ENCODE measurements around the gene ACAA2.

ACAA2 gene

DNA sequence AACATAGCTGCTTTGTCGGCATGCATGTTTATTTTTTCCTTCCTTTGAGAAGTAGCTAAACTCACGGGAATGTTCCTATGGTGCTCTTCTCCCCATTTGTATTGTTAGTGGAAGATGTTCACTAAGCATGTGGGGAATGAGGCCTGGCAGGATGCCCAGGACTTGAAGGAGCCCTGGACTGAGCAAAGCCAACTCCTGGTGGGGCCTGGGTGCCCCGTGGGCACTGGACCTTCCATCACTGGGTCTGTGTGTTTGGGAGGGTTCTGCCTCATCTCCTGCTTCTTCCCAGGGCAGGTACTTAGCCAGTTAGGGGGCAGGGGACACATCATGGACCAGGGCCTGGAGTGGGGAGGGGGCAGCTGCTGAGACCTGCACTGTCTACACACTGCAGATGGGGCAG lies 49.3 kb downstream of the ACAA2 start:
- no peak for DNase-seq (ENCODE audit: low read depth)

DNA sequence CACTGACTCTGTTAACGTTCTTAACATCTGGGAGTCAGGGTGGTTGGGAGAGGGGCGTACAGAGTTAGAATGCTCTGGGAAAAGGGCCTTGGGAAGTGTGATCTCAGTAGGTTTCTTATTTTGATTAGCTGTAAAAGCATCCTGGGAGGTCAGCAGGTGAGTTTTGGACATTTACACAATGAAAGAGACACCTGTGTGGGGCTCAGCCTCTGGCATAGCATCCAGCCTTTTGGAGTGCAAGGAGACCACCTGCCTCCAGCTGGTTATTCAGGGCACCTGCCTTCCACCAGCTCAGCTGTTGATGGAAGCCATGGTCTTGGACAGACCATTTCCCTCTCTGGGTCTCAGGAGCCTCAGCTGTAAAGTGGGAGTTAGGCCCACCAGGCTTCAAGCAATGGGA lies 49.7 kb downstream of the ACAA2 start:
- DNase-seq (ENCODE audit: low read depth): no peak

DNA sequence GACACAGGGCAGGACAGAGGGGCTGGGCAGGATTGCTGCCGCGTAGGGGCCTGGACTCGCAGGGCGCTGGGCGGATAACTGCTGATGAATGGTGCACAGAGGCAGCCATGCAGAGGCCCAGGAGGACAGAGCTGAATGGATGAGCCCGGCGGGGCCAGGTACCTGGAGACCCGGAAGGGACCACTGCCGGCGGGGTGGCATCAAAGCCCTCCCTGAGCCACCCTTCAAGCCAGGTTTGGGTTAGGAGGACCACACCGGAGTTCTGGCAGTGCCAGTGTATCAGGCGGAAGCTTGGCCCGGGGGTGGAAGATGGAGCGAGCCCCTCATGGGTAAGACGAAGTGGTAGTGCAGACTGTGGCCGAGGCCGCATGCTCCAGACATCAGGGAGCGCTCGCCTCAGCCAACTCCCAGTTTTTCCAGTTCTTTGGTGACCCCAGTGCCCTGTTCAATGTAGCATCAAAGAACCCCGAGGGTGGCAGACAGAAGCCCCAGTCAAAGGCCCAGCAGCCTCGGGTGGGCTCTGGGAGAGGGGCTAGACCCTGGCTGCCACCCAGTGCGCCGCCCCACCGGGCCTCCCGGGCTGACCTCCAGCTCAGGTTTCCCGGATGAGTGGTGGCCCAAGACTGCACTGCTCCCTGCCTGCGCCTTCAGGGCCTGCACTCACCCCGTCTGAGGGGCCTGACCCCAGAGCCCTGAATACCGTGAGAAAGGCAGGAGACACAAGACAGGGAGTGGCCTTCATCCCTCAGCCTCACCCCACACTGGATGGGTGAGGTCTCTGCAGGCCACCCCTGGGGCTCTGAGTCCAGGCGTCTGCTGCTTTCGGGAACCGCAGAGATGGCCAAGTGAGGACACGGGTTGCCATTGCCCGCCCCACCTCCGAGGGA lies 50.9 kb downstream of the ACAA2 start:
- no peak for DNase-seq (ENCODE audit: low read depth)

DNA sequence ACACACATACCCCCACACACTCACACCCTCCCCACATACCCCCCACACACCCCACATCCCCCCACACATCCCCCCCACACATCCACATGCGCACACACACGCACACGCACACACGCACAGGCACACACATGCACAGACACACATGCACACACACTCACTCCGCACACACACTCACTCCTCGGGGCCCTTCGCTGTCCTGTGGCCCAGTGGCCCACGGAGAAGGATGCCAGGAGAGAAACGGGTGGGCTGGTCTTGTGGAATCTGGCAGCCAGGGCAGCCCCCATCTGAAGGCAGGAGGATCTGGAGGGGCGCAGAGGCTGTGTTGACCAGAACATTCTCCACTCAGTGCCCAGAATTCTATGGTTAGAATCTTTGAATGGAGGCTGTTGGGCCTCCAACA lies 51.6 kb downstream of the ACAA2 start:
- DNase-seq (ENCODE audit: low read depth): no peak

DNA sequence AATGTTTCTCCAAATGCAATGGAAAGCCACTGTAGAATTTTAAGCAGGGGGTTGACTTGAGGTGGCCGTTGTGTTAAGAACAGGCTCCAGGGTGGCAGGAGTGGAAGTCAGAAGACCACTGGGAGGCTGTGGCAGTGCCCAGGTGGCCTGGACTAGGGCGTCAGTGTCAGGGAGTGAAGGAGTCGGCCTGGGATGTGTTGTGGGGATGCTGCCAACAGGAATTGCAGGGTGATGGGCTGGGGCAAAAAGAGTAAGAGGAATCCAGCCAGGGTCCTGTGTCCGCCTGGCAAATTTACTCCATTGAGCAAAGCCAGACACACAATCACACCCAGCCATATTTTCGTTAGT lies 55.1 kb downstream of the ACAA2 start:
- no peak for DNase-seq (ENCODE audit: low read depth)

DNA sequence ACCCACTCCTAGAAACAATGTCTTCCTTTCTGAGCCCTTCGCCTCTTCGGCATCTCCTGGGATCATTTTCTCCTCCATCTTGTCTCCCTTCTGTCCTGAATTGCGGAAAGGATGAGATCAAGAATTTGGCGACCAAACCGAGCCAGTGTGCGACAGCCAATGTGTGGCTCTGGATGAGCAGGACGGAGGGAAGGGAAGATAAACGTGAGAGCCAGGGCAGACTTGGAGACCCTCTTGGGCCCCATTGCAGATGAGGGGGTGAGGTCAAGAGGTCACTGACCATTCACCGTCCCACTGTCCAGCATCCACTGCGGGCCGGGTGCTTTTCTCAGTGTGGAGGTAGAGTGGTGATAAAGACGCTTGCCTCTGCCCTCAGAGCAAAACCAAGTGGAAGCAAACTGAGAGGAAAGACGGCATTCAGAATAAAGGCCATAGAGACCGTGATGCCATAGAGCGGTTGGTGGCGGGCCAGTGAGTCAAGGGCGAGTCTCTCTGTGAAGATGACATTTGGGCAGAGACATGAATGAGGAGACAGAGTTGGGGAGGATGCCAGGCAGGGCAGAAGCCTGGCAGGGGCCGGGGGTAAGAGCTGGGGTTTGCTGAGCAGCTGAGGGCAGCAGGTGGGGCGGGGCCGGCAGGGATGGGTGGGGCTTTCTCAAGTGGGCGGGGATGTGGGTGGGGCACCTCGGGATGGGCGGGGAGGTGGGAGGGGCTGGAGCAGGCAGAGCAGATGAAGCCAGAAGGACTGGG lies 55.6 kb downstream of the ACAA2 start:
- no peak for DNase-seq (ENCODE audit: low read depth)

DNA sequence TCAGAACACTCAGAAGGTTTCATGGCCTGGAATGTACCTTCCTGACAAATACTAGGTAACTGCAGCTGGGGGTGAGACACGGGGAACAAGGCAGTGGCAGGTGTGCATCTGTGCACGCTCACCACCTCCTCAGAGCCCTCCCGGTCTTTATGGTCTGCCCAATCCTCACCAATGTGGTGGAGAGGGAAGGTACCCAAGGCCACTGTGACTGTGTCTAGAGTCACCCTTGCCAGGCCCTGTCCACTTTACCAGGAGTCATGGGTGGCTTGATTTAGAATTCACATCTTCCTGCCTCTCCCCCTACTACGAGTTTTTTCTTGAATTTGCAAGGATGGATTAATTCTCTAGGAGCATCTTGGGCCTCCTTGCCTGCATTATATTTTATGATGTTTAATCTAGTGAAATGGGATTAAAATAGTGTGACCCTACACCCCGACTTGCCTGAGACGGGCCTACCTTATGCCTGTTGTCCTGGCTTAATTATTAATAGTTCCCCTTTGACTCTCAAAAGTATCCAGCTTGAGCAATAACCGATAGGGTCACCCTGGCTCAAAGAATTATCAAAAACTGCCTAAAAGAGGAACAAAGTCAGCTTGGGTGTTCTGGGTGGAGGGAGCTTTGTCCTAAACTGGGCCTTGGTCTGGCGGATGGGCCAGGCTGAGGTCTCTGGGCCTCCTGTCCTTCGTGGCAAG lies 56.5 kb downstream of the ACAA2 start:
- no peak for DNase-seq (ENCODE audit: low read depth)

DNA sequence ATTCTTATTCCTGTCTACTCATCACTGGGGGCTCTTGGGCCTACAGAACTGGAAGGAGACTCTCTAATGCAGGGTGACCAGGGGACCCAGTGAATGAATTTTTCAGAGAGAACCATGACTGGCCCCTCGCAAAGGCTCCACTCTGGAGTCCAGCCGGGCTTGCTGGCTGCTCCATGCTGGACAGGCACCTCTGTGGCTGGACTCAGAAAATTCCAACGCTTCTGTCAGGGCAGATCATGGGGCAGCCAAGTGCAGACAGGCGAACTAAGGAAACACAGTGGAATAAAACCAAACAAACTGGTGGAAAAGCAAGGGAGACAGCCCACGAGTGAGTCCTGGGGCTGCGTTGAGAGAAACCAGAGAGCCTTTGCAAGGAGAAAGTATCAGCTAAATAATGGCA lies 57.2 kb downstream of the ACAA2 start:
- no peak for DNase-seq (ENCODE audit: low read depth)

DNA sequence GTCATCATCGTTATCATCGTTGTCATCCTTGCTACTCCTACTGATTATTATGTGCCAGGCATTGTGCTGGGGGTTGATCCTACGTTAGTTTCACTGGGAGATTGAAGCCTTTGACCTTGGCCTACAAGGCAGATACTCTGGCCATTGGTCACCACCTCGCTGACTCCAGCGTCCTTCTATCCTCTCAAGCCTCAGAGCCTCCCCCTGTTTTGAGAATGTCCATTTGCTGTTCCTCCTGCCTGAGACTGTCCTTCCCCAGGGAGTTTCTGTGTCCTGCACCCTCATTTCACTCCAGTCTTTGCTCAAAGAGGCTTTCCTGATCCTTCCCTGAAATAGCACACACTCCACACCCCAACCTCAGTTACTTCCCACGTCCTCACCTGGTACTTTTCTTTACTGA lies 57.8 kb downstream of the ACAA2 start:
- no peak for DNase-seq (ENCODE audit: low read depth)

DNA sequence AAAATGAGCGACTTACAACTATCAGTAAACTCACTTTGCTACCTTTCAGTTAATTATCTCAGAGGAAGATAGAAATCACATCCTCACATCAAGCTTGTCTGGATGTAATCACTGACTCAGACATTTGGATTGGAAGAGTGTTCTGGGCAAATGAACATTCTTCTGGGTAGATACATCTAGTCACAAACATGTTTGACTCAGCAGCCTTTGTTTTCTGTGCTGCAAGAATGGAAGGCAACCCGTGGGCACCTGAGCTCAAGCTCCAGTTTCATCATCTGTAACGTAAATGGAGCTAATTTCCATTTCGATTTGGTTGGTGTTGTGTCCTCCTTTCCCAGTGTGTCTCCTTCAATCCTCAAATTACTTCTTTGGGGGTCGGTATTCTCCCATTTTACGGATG lies 58.5 kb downstream of the ACAA2 start:
- no peak for DNase-seq (ENCODE audit: low read depth)

DNA sequence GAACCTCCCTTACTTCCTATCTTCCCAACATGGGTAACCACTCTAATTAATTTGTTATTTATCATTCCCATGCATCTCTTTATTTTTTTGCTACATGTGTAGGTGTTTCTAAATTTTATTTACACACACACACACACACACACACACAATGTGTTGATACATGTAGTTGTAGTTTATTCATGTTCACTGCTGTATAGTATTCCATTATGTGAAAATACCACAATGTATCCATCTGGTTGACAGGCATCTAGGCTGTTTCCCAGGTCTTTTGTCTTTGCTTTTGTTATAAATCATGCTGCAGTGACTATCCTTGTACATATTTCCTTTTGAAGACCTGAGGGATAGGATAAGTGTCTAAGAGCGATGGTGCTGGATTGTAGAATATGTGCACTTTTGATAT lies 59.7 kb downstream of the ACAA2 start:
- no peak for DNase-seq (ENCODE audit: low read depth)

DNA sequence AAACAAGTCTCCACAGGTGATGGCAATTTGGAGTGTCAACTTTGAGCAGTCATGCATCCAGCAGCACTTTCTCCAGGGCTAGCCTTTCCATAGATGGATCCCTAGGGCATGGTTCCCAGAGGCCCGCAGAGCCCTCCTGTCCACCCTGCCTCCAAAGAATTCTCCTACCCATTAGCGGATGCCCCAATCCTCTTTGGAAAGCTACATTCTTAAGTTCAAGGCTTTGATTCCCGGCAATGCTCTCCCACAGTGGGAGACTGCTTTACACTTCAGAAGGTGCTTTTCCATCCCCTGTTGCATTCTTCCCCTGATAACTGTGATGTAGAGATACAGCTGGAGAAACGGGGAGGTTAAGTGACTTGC lies 61.3 kb downstream of the ACAA2 start:
- no peak for DNase-seq (ENCODE audit: low read depth)

DNA sequence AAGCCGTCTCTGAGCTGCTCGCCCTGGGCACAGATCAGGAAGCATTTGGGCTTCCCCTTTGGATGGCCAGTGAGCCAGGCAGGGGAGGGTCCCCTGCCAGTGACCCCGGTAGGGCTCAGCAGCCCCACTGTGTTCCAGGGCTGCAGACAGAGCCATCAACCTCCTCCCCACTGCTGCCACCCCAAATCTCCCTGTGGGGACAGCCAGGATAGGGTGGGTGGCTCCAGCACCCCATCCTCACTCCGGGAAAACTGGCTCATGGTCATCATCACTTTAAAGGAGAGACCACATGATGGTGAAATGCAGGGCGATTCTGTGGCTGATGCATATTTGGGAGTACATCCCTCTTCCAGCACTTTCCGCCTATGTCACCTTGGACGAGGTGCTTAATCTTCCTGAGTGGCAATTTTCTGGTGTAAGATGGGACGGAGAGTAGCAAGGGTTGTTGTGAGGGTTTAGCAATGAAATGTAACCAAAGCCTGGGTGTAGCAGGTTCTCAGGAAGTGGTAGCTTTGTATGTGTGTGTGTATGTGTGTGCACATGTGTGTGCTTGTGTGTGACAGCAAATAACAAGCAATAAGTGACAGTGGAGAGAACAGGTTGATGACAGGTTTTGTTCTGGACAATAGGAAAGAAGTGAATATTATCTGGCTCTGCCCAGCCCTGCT lies 61.8 kb downstream of the ACAA2 start:
- no peak for DNase-seq (ENCODE audit: low read depth)

DNA sequence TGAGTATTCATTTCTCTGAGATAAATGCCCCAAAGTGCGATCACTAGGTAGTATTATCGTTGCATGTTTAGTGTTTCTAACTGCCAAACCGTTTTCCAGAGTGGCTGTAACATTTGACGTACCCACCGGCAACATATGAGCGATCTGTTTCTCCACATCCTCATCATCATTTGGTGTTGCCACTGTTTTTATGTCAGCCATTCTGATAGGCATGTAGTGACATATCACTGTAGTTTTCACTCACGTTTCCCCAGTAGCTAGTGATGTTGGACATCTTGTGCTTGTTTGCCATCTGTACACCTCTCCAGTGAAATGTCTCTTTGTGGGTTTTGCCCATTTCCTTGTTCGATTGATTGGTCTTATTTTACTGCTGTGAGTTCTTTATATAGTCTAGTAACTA lies 63.8 kb downstream of the ACAA2 start:
- DNase-seq (ENCODE audit: low read depth): no peak

DNA sequence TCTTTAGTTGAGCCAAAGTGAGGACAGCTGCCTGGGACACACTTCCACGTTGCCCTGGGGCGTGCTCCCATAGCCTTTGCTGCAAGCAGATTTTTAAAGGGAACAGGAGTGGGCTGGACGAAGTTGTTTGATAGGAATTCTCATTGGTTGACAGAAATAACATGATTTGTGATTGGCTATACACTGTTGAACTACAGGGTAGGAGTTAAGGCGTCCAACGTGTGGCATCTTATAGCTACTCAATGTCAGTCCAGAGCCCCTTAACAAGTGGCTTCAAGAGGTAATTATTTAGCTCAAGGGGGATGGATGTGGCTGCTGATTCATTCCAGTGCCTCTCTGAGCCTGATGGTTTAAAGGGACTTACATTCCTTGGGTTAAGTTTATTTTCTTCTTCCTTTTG lies 65.5 kb downstream of the ACAA2 start:
- DNase-seq (ENCODE audit: low read depth): no peak

DNA sequence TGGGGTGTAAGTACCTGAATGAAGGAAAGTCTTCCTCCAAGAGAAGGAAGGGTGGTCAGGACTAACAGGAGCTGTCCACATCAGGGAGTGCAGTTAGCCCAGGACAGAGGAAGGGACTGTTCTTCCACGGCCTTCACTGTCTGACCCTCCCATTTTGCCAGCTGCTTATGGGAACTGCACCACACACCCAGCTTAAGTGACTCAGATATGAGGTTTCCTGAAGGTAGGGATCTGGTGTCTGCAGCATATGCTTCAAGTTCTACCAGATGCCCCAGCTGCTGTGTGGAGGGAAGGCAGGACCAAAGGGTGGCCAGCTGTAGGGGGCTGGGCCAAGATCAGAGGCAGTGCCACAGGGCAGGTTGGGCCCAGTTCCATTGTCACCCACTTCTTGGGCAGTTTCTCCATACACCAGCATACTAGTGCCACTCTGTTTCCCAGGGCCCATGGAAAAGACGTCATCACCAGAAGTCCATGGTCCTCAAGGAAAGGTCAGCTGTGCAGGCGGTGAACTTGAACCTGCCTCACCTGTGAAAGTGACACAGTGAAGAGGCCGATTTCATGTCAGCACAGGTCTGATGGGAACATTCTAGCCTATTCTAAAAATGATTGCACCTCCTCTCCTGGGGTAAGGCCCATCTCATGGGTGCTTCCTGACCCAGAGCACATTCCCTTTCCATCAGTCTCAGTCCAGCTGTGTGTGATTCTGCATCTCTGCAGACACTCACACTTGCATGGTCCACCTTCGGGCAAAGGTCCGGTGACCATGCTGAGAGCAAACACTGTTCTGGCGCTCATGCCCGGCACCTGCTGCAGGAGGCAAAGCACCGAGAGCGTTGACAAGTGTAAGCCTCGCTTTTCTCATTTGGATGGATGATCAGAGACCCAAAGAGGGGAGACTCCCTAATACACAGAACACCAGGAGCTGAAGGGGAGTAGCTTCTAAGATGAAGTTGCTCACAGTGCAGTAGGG lies 68.0 kb downstream of the ACAA2 start:
- no peak for DNase-seq (ENCODE audit: low read depth)

DNA sequence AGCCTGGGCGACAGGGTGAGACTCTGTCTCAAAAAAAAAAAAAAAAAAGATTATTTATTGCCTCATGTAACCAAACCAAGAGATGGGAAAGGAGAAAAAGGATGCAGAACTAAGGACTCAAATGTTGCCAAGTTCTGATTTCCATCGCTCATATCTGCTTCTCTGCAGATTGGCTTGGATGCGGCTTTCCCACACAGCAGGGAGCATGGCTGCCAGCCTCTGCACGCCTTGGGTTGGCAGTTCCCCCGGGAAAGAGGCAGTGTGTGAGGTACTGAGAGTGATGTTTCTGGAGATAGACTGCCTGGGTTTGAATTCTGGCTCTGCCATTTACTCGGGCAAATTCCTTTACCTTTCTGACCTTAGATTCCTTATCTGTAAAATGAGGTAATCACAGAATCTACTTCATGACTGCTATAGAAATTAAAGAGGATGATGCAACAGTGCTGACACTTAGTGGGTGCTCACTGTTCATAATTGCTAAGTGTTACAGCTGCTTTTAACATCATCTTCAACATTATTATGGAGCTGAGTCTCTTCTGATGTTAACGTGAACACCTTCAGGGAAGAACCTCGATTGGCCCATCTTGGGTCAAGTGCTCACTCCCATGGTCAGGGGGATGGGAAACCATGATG lies 68.8 kb downstream of the ACAA2 start:
- no peak for DNase-seq (ENCODE audit: low read depth)

DNA sequence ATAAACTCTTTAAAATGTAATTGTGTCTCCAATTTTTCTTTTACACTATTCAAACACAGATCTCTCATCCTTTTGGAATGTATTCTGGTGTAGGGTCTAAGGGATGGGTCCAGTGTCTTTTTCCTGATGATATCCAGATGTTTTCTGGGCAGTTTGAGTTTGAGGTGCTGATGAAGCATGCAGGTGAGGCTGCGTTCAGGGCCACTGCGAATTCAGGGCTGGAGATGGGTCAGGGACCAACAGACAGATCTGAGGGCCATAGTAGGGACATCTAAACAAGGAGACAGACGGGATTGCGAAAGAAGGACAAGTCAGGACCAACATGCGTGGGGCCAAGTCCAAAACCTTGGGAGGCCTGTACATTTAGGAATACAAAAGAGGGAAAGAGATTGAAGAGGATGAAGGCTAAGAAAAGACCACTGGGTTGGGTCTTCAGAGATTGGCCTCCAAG lies 70.2 kb downstream of the ACAA2 start:
- DNase-seq (ENCODE audit: low read depth): no peak

DNA sequence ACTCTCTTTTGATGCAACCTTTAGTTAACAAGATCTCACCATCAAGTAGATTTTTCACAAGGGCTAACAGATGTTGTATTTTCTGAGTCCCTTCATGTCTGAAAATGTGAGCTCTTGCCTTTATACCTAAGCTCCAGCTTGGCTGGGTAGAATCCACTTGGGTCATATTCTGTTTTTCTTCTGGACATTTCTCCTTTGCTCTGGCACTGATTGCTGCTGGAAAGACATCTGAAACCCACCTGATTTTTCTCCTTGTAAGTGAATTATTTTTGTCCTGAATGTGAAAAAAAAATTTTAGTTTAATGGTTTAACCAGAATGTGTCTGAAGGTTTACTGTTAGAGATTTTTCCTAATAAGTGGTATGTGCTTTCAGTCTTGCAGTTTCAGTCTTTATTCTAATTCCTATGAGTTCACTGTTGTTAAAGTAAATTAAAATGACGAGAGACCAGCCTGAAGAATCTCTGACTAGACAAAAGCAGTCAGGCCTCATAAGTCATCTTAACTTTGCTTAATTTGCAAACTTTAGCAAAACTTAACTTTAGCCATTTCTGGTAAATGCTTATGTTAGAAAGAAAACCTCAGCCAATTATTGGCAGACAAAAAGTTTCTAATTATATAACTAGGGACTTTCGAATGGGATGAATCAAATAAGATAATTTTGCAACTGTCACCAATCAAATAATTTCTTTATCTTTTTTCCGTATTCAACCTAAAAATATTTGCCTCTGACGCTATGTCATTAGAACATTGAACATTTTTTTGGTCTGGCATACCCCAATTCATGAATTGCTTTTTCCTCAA lies 70.8 kb downstream of the ACAA2 start:
- no peak for DNase-seq (ENCODE audit: low read depth)

DNA sequence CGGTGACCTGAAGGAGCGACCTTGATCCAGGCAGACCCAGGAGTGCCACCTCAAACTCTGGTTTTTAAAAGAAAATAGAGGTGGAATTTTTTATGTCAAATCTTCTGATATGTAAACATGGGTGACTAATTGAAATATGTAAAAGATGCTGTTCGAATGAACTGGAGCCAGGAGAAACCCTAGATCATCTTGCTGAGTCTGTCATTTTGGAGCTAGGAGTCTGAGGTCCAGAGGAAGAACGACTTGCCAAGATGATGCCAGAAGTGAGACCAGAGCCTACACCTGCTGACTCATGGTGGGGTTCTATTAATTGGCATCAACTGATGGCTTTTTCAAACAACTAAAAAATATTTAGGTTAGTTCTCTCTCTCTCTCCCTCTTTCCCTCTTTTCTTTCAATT lies 74.1 kb downstream of the ACAA2 start:
- DNase-seq (ENCODE audit: low read depth): no peak
